NCI-H446 (cell line): Measurements from ENCODE around the gene GAGE12G.
"Not testable (repeated sequence)": the region's sequence is repeated elsewhere in the genome, so short reads cannot be mapped to it uniquely, and the experiment has no call there.

Source experiments
- DNase-seq, 2 experiments: peaks; one replicate each; lab custom pipeline; 2025; lab: John Stamatoyannopoulos, UW

GAGE12G gene

GRCh38 chrX:49570100-49570499, at the start of gene GAGE12G:
Gene GAGE12G (plus strand): TSS chrX:49570400. CDS start chrX:49571555, 1,155 bp downstream.
- not testable (repeated sequence) for DNase-seq

- DNase-seq, result not testable (repeated sequence)
Observed at GRCh38 chrX:49531877-49532276, 38.3 kb upstream of the GAGE12G start, which contains the start of gene GAGE12C. Gene GAGE12C (plus strand): TSS chrX:49532177. CDS start chrX:49533332, 1,155 bp downstream.

- not testable (repeated sequence) for DNase-seq
Observed at GRCh38 chrX:49541433-49541832, 28.8 kb upstream of the GAGE12G start, which contains the start of gene GAGE12D. Gene GAGE12D (plus strand): TSS chrX:49541733. CDS start chrX:49542888, 1,155 bp downstream.

GRCh38 chrX:49550989-49551388, 19.2 kb upstream of the GAGE12G start, which contains the start of gene GAGE12E:
Gene GAGE12E (plus strand): TSS chrX:49551289. CDS start chrX:49552444, 1,155 bp downstream.
- DNase-seq, result not testable (repeated sequence)

GRCh38 chrX:49560542-49560941, 9.7 kb upstream of the GAGE12G start, which contains the start of gene GAGE12F:
Gene GAGE12F (plus strand): TSS chrX:49560842. CDS start chrX:49561997, 1,155 bp downstream.
- DNase-seq, result not testable (repeated sequence)

GRCh38 chrX:49568728-49569127, 1.5 kb upstream of the GAGE12G start:
- not testable (repeated sequence) for DNase-seq

GRCh38 chrX:49569152-49569551, 1.0 kb upstream of the GAGE12G start:
- DNase-seq, result not testable (repeated sequence)

- DNase-seq, result not testable (repeated sequence)
Observed at GRCh38 chrX:49579649-49580048, 9.4 kb downstream of the GAGE12G start, which contains the start of gene GAGE12H. Gene GAGE12H (plus strand): TSS chrX:49579949. CDS start chrX:49581104, 1,155 bp downstream.

GRCh38 chrX:49589196-49589595, 19.0 kb downstream of the GAGE12G start, which contains the start of gene GAGE2A:
Gene GAGE2A (plus strand): TSS chrX:49589496. CDS start chrX:49590651, 1,155 bp downstream.
- DNase-seq, result not testable (repeated sequence)

GRCh38 chrX:49589769-49590478, 19.7 kb downstream of the GAGE12G start:
- not testable (repeated sequence) for DNase-seq

- not testable (repeated sequence) for DNase-seq
Observed at GRCh38 chrX:49590488-49590887, 20.3 kb downstream of the GAGE12G start.

GRCh38 chrX:49598720-49599119, 28.5 kb downstream of the GAGE12G start, which contains the start of gene GAGE1:
Gene GAGE1 (plus strand): TSS chrX:49599020. CDS start chrX:49600175, 1,155 bp downstream.
- DNase-seq, result not testable (repeated sequence)

- DNase-seq, result no peak
Observed at GRCh38 chrX:49610718-49611310, 40.6 kb downstream of the GAGE12G start.

- DNase-seq, result no peak
Observed at GRCh38 chrX:49618574-49618973, 48.4 kb downstream of the GAGE12G start.
